GM19043 (cell line): ENCODE results near the gene NYAP2.

Experiments used
- ATAC-seq: cut with Tn5 transposase; IDR thresholded peaks from one replicate; pipeline ENCODE4 v1.9.1; 2021; ENCODE audit warnings: low read depth; ENCODE audit not compliant: unreplicated experiment

NYAP2 gene

DNA sequence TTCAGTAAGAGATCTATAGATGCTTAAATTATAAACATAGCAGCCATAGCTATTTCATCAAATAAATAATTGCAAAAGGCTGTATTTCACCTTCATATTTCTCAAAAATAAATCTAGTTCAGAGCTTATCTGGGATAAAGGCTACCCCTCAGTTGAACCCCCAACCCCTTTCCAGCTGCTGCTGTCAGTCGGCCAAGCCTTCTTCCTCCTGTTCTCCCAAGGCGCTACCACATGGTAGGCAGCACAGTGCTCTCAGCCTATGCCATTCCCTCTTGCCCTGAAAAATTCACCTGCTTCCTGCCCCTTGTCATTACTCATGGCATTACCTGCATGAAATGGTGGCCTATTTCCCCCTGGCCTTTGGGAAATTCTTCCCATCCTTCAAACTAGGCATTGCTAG is 136.5 kb downstream of the NYAP2 start:
- ATAC-seq, result no peak

GRCh38 chr2:225543626-225544025 is 144.1 kb downstream of the NYAP2 start:
- ATAC-seq, result no peak

DNA sequence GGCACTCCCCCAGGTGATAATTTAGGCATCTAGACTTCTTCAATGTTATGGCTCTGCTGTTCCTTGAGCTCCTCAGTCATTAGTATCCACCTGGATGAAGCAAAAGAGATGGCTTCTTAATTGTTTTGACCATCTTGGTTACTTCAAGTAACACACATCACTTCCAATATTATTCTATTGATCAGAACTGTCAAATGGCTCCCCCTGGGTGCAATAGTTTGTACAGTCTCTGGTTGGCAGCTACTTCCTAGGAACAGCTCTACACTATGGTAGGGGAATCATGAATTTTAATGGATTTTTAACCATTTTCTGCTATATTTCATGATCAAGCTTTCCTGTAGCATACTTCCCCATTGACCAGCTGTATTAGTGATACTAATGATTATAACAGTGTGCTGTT is 157.0 kb downstream of the NYAP2 start:
- ATAC-seq, result no peak

GRCh38 chr2:225558399-225559071 is 159.0 kb downstream of the NYAP2 start:
- ATAC-seq, result no peak

DNA sequence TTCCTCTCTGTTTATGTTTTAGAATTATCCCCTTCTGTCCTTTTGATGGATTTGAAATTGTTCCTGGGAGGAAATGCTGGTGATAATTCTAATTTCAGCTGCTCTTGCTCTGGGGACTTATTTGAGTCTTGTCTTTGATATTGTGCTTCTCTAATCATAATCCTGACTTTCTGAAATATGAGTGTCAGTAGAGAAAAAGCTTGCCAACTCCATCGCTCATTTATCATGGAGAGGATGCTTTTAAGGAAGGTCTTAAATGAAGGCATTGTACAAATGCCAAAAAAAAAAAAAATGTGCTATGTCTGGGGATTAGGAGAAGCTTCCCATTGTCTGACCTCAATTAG is 159.5 kb downstream of the NYAP2 start:
- ATAC-seq, result no peak

DNA sequence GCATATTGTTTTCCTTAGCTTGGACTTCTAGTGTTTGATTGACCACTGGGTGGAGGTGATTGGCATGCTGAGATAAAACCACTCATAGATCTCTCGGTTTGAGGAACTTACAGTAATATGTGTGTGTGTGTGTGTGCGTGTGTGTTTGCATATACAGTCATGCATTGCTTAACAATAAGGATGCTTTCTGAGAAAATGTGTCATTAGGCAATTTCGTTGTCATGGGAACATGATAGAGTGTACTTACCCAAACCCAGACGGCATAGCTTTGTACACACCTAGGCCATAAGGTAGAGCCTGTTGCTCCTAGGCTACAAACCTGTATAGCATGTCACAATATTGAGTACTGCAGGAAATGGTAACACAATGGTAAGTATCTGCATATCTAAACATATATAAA is 167.3 kb downstream of the NYAP2 start:
- ATAC-seq, result no peak

DNA sequence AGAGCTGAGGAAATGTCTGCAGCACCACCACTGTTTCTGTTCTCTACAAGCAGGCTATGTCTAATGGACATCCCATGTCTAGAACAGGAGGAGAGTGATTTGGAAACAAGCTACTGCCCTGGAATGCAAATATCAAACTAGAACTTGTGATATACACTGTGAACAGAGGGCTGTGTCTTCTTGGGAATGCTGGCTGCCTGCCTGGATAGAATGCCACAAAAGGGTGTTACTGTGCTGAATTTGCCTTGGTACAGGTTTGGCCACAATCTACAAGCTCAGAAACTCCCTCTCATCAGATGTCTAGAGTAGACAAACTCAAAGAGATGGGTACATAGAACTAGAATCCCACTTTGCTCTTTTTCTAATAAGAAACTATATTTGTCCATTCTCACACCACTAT is 170.5 kb downstream of the NYAP2 start:
- no peak for ATAC-seq

DNA sequence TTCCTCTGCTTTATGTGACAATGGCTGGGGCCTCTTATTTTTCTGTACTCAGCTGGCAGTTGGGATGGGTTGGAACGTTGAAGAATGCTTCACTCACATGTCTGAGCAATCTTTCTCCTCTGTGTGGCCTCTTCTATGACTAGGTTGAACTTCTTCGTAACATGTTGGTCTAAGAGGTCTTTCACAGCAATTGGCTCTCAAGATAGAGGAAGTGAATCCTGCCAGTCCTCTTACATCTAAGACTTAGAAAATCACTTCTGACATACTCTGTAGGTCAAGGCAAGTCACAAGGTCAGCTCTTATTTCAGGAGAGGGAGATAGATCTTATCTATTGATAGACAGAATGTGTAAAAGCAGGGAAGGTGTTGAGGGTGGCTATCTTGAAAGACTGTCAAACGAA is 174.1 kb downstream of the NYAP2 start:
- ATAC-seq, result no peak

DNA sequence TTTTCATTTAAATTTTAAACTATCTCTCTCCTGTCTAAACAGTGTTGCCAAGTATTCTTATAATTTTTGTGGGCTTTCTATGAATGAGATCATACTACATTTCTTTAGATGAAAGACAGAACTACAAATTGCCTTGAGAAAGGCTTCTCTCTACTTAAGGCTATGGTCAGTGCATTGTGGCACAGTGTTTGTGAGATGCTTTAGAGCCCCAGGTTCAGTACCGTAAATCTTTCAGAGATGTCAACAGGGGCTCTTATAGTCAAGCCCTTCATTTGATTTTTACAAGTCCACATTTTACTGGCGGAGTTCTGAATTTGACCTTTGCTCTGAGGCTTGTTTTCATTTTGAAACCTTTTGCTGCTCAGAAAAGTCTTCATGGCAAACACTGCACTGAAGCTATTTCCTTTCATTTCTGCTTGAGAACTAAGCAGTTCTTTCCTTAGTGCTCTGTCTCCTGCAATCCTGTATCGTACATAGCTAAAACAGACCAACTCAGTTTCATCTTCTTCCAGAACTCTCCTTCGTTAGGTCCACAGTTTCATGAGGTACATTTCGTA is 175.2 kb downstream of the NYAP2 start:
- no peak for ATAC-seq

DNA sequence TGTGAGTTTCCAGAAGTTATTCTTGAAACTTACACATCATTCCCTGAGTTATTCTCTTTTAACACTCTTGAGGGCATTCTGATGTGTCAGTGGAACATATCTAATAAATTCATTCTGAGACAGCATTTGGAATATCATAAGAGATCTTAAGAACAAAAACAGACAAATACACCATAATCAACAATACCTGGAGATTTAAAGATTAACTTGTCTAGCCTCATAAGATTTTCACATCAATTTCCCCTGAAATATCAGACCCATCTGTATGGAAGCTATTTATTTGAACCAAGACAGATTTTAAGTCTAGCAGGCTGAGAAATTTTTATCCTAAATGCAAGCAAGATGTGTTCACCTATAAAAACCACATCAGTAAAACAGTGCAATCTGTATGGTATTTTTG is 181.6 kb downstream of the NYAP2 start:
- no peak for ATAC-seq

GRCh38 chr2:225581906-225582305 is 182.4 kb downstream of the NYAP2 start:
- no peak for ATAC-seq

- no peak for ATAC-seq
These were observed 183.0 kb downstream of the NYAP2 start for GRCh38 chr2:225582355-225583116.

DNA sequence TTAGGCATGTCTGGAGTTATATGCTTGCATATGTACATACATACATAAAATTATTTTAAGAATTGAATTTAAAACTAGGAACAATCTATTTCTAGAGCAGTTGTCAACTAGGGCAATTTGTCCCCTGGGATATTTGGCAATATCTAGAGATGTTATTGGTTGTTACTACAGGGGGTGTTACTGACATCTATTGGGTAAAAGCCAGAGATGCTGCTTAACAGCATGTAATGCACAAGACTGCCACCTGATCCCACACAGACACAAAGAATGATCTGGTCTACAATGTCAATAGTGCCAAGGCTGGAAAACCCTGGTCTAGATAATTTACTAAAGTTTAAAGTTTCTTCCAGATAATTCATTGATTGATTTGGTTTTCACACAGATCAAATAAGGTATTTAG is 185.3 kb downstream of the NYAP2 start:
- no peak for ATAC-seq

DNA sequence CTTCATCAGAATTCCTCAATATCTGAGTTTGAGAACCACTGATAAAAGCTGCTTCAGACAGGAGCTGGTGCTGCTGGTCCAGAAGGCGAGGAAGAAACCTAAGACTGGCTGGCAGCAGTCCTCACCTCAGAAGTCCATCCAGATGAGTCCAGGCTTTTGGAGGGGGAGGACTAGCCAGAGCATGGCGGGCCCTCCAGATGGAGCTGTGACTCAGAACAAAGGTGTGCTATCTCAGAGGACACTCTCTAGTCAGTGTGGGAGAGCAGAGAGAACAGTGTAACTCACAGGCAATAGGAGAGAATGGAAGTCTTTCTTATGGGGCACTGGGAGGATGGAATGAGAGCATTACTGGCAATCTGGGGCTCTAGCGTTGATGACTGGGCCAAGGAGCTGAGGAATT is 191.4 kb downstream of the NYAP2 start:
- ATAC-seq, result no peak

- no peak for ATAC-seq
These were observed 198.4 kb downstream of the NYAP2 start for GRCh38 chr2:225597911-225598310.

GRCh38 chr2:225598426-225598825 is 198.9 kb downstream of the NYAP2 start:
- no peak for ATAC-seq

GRCh38 chr2:225598897-225599296 is 199.4 kb downstream of the NYAP2 start:
- ATAC-seq, result no peak

DNA sequence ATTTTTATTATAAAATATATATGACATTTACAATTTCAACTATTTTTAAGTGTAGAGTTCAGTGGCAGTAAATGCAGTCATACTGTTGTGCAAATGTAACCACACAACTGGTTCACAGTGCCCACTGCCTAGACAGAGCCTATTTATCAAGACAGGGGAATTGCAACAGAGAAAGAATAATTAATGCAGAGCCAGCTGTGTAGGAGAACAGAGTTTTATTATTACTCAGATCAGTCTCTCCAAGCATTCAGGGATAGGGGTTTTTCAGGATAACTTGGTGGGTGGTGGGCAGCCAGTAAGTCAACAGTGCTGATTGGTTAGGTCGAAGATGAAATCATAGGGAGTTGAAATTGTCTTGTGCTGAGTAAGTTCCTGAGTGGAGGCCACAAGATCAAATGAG is 200.3 kb downstream of the NYAP2 start:
- ATAC-seq, result no peak

- no peak for ATAC-seq
These were observed 200.9 kb downstream of the NYAP2 start for GRCh38 chr2:225600444-225600843.

- ATAC-seq, result no peak
These were observed 201.4 kb downstream of the NYAP2 start for GRCh38 chr2:225600865-225601264.

GRCh38 chr2:225602205-225602604 is 202.7 kb downstream of the NYAP2 start:
- no peak for ATAC-seq

DNA sequence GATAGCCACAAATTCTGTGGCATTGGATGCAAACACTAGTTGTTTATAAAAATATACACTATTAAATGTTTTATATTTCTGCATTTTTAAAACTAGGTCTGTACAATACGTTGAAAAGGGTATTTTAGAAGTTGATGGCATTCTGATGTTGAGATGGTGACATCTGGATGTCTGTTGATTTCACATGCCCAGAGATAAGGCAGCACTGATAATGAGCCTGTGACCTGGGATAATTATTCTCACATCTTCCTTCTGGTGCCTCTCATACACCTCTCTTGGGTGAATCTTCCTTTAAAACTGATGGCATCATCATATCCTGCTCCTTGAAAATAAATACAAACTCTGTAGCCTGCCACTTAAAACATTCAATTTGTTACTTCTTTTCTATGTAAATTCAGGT is 208.6 kb downstream of the NYAP2 start:
- ATAC-seq, result no peak
